GM21381 (cell line): ENCODE data around the gene MCTP2.

Source experiments
- ATAC-seq: cut with Tn5 transposase; IDR thresholded peaks from one replicate; pipeline ENCODE4 v1.9.1; 2021; ENCODE audit warnings: mild to moderate bottlenecking, moderate library complexity; ENCODE audit not compliant: unreplicated experiment

Gene MCTP2

DNA sequence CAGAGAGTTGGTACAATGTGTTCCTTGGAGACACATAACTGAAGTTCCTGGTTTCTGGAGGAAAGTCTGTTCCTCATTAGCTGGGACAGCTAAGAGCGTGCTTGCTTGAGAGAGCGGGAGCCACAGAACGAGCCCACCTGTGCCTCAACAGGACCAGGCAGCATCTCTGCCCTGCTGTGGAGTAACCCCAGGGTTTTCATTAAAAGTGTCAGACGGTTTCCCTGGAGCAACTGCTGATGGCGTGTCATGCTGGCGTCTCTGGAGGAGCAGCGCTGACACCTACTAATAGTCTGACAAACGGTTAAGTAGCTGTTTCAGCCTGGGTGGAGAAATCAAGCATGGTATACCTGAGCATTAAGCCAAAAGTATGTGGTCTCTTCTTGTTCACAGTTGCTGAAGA lies 150.0 kb downstream of the MCTP2 start:
- ATAC-seq, result no peak

DNA sequence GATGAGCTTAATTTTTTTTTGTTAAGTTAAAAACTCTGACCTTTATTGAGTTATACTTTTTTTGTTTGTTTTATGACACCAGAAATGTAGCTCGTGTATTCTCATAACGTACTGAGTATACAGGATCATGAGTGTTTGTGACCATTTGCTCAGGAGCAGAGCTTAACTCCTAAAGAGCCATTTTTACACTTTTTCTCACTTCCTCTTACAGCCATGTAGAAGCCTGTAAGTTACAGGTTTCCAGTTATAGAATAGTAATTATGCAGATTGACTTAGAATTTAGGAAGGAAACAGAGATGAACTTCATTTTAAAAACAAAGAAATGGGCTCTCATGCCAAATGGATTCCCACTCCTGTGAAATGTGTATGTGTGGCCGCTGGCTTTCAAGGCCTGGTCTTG lies 151.7 kb downstream of the MCTP2 start:
- ATAC-seq, result no peak

DNA sequence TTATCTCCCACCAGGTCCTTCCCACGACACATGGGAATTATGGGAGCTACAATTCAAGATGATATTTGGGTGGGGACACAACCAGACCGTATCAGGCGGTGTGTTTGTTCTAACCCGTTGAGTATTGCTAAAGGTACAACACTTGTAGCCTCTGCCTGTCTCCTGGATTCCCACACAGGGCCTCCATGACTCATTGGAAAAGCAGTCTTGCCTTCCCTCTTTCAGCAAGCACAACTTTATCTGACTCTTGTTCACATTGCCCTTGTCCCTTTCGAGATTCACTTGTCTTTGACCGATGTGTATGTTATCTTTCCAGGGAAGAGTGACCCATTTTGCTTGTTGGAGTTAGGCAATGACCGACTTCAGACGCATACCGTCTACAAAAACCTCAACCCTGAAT lies 152.3 kb downstream of the MCTP2 start:
- no peak for ATAC-seq

DNA sequence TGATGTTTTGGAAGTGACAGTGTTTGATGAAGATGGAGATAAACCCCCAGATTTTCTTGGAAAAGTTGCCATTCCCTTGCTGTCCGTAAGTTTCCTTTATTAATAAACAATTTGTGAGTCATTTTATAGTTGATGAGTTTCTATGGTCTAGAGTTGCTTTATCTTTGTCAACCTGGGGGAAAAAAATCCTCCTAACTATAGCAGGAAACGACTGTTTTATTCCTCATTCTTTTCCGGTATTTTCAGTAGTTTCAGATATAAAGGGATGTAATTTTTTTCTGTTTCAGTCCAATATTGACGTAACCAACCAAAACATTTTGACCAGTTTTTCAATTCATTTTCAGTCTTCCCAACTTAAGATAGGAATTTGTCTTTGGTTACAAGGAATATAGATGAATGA lies 154.1 kb downstream of the MCTP2 start:
- ATAC-seq, result no peak

DNA sequence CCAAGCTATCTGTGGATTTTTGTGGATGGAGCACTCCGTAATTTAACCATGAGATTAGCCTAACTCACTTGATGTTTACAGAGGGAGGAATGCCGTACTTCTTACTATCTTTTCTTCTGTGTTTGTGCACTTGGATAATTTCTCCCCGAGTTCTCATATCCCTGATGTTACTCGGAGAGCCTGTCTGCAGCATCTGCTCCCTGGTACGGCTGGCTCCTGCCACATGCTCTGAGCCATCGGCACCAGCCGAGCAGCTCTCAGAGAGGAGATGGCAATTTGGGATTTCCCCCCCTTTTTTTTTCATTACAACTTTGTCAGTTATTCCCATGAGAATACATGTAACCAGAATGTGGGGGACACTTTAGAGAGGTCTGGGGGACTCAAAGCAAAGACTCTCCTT lies 155.0 kb downstream of the MCTP2 start:
- ATAC-seq, result no peak

DNA sequence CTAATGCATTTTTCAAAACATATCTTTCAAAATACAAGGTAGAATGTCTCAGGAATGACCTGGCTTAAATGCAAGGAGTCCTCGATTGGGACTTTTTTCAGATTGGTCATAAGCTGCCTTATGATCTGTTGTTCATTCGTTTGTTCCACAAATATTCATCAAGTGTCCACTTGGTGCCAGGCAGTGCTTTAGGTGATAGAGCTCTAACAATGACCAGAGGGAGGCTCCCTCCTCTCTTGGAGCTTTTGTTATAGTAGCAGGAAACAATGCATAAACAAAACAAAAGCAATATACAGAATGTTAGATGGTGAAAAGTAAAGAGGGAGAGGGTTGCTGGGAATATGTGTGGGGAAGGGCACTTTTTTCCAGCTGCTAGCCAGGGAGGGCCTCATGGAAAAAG lies 156.1 kb downstream of the MCTP2 start:
- ATAC-seq, result no peak

DNA sequence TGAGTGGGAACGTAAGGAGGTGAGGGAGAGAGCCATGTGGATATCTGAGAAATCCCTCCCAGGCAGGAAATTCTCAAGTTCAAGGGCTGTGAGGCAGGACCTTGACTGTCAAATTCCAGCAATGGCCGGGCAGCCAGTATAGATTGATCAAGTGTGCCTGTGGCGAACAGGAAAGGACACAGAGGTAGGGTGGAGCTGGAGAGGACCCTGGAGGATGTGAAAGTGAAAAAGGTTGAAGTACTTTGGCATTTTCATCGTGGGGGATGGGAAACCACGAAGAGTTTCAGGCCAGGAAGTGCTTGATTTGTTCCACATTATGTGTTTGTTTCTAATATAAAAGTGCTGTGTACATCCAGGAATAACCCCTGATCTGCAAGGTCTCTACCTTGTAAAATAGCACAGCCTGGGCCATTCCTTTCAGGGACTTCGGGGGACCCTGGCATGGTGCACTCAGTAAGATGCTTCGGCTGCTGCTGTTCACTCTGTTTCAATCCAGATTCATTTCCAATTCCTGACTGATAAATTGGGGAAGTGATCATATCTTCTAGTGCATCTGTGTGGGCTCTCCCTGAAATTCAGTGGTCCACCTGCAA lies 156.6 kb downstream of the MCTP2 start:
- ATAC-seq, result peak; percentile 71

DNA sequence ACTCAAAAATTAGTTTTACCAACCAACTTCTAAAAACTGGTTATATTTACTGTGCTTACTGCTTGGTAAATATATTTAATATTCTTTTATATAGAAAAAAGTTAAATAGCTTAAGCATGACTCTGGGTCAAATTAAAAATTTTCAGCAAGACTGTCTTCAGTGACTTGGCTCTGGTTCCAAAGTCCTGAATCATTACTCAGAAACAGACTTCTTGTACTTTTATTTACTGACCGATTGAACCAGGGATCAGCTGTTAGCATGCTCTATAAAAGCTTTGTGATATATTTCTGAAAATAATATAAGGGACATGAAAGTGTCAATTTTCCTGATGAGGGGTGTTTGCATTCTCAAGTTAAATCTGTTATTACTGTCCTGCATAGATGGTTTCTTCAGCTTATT lies 164.3 kb downstream of the MCTP2 start:
- ATAC-seq, result no peak

DNA sequence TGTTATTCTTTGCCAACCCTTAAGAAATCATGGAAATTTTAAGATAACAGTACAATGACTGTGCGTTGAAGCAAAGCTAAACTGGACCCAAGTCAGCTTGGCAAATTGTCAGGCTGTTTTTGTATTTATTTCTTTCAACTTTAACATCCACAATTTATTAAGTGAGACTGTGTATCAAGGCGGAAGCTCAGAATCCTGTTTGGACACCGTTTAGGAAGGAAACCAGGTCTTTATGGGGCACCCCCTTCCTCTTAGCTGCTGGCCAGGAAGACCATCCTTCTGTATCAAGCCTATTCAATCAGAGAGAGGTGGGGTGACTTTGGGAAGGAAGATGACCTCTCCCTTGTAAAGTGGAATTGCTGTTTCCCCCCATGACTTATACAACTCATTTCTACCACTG lies 166.0 kb downstream of the MCTP2 start:
- ATAC-seq, result no peak

DNA sequence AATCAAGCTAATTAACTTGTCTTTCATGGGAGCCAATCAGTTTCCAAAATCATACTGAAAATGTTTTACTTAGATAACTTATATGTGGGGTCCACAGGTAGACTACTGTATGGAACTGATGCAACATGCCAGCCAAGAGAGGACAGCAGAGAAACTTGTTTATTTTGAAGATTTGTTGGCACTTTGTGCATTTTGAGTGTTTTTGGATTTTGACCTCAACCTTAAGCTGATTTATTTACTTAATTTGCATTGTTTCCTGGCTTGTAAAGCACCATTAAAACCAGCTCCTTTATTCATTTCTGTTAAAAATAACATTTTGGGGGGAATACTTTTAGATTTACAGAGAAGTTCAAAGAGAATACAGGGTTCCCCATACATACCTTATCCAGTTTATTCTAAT lies 166.6 kb downstream of the MCTP2 start:
- no peak for ATAC-seq

DNA sequence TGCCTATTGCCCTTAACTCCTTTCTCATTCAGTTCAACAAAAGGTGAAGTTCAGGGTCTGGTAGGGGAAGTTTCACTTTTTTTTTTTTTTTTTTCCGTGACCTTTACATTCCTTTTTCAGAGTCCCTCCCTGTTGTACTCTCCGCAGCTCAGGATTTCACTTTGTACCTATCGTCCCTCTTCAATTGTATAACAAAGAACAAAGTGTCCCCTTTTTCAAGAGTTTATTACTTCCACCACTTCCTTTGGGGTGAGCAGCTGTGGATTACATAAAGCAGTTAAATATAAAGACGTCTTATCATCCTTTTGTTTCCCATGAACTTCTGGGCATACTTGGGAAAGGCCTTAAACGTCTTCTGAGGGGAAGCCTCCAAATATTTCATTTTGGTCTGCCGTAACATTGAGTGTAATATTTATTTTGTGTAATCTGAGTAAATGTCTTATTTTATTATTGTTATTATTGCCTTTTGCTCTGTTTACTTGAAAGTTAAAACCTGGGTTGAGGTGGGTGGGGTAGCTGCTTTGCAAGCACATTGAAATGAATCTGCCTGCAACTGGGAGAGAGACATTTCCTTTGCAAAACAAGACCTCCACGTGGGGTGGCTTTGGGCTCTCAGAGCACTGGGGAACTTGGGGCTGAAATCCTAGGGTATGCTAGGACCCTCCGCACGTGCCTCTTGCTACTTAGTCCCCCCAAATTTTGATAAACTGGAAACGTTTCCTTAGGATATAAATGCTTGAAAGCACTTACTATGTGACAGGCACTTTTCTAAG lies 169.4 kb downstream of the MCTP2 start:
- no peak for ATAC-seq

DNA sequence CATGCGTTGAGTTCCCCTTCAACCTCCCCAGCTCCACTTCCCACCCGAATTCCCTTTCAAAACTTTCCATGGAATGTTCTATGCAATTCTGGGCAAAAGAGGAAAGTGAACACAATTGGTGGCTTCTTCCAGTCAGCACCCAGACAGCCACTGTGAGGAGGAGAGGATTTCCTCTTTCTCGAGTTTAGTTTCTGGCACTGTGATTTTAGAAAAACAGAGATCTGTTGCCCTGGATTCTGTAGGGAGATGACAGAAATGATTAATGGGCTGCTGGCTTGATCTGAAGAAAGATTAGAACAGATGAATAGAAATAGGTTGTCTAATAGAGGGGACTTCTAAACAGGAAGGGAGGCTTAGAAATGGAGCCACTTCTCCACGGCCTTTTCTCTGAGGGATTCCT lies 172.0 kb downstream of the MCTP2 start:
- ATAC-seq, result no peak

DNA sequence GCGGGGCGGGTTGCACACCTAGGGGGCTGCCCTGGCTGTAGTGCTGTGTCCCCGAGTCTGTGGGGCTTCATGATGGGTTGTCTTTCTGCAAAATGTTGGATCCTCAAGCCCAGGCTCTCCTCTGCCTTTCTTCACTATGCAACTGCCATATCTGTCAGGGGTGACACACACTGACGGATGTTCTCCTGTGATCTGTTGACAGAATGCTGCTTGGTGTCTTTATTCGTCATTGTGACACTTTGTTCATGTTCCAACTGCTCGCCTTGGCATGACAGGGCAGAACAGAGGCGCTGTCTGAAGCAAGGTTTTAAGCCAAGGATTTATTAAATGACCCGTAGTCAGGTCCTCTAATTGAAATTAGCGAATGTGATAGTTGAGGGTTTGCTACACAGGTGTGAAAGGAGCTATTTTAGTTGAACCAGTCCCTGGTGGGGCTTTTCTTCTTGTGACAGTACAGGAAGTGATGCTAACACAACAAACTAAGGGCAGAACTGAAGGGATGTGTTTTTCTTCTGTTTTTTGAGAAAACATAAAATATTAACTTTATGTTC lies 173.4 kb downstream of the MCTP2 start:
- ATAC-seq, result no peak

DNA sequence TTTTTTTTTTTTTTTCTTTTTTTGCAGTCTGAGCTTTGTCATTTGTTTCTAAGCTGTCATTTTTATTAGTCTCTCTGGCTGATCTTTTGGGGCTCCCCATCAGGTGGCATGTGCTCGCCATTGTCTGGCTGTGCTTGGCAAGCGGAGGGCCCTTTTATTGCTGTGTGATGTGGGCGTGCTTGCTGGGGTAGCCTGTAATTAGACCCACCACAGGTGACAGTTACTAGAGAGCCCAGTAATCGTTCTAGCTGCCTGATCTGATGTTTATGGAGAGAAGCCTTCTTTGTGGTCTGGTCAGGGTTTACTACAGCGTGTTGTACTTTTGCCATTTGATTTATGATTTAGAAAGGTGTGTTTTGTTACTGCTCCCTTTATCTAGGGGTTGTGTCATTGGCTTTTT lies 179.9 kb downstream of the MCTP2 start:
- no peak for ATAC-seq

DNA sequence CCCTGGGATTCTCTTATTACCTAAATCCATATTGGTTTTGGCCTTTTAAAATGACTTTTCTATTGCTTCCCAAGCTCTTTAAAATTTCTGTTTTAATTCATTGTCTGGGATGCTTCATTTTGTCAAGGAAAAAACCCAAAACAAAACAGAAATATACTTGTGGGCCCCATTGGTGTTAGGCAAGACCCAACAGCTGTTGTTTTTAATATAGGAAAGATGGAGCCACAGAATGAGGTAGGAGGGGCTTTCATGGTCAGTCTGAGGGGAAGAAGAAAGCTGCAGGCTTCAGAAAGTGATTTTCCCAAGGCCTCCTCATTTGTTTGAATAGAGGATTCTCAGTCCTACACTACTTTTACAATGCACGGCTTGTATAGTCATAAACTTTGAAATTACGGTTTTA lies 180.5 kb downstream of the MCTP2 start:
- no peak for ATAC-seq

DNA sequence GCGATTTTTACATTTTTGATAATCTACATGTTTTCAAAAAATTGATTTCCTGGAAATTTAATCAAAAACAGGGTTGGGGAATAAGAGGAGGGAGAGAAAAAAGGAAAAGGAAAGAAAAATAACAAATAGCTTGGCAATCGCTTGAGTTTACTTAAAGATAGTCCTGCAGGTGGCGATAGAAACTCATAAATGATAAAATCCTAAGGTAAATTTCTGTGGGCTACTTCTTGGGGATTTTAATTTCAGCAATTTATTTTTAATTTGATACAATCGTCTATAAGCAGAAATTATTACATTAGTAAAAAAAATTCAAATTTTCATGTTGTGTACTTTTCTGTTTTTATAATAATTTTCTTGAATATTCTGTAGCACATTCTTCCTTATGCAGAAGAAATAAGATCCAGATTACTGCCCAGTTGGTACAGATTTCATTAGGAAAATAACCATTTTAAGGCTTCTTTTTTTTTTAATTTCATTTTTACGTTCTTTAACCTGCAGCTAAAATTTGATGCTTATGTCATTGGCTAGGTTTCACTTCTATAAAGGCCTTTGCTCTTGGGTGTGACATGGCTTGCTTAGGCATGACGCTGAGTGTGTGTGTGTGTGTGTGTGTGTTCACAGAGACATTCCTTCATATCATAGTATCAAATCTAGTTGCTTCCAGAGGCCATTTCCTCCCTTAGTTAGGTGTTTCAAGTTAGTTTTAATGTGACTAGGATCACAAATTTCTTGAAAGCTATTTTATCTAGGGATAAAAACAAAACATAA lies 181.8 kb downstream of the MCTP2 start:
- peak; percentile 72 for ATAC-seq

DNA sequence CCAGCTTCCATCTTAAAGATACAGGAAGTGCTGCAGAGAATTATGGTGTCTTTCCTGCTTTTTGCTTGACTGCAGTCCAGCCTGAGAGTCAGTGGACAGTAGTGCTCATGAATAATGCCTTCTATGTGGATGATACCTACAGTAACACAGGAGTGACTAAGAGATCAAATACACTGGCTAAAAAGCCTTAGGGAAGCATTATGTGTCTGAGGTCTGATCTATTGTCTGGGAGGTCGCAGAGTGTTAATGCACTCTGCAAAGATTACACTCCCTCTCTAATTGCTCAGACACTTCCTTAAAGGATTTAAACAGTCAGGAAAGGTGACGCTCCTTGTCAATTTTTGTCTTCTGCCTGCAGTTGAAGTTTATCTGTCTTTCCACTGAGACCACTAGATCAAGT lies 183.6 kb downstream of the MCTP2 start:
- no peak for ATAC-seq

DNA sequence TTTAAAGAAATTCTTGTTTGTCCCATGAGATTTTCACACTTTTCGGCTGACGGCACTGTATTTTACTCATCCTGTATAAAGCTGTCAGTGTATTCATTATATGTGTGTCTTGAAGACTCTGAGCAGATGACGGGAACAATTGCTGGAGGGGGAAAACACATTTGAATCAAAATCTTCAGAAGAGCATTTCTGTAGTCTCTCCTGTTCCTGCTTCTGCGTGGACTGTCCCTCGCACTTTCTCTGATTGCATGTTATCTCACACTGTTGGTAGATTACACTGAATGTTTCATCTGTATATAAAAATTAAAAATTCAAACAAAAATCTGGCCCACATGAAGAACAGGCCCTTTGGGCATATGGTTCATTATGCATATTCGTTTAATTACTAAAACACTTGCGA lies 184.9 kb downstream of the MCTP2 start:
- ATAC-seq, result no peak

DNA sequence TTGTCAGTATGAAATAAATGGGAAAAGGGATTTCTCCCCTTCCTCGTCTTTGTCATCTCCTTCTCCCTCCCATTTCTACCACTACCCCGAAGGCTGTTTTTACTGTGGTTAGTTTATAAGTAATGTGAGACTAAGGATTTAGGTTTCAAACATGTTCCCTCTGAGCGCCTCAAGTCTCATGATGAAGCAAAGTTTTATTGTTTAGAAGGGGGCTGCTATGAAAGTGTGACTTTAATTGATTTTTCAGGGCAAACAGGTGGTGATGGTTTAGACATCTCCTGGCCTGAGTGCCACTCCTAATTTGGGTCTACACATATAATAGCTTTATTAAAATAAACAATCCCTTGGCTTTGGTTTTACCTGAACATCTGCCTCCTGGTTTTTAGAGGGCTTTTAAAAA lies 185.5 kb downstream of the MCTP2 start:
- no peak for ATAC-seq

DNA sequence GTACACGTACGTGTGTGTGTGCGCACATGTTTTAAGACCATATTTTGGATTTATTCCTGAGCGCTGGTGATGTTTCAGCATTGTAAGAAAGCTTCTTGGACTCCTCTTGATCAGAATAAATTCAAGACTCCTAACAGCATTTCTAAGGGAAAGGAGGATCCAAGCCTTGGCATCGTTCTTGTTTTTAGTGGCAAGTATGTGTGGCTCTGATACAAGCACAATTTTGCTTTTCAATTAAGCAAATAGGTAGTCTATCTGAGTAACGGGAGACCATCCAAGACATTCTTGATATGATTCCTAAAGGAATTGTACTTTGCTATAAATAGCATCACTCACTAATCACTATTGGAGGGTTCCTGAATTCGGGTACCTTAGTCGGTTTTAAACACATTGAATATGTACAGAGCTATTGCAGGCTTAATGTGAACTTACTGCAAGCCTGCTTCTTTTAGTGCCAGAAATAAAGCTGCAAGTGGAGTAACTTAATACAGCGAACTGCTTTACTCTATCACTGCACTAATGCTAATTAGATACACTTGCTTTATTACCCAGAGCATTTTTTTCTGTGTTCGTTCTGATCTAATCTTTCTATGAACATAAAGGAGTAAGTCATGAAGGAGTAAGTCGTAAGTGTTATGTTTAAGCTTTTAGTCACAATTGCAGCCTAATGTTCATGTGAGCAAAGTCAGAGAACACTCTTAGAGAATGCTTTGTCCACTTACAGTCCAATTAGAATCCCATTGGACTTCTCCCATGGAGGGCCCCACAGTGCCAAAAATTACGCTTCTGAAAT lies 186.3 kb downstream of the MCTP2 start:
- ATAC-seq, result no peak

DNA sequence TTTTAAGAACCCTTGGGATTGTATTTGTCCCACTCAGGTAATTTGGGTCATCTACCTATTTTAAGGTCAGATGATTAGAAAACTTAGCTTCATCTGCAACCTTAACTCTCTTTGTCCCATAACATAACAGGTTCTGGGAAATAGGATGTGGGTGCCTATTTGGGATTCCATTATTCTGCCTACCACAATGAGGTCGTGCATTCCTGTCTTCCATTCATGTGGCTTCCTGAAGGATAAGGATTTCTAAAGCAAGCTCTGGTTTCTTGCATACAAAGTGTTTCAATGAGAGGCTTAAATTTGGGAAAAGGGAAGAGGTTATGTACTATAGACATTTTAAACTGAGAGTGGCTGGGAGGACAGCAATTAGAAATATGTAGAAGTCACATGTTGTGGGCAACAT lies 190.3 kb downstream of the MCTP2 start:
- ATAC-seq, result no peak
